RPMI7951 (cell line): ENCODE results near the gene PCDHA9. TPM values are rescaled to one million over a fixed set of nuclear protein-coding genes. Genes with fewer than 3 reads are reported as not detected.
A peak's percentile ranks its signal among the peaks of the same experiment; 100 is the strongest.
"Not testable (repeated sequence)": the region's sequence is repeated elsewhere in the genome, so short reads cannot be mapped to it uniquely, and the experiment has no call there.

Experiments used
- DNase-seq: peaks from one replicate; pipeline ENCODE4 v3.0.0-alpha.2; 2012; ENCODE audit warnings: low read depth
- total RNA-seq: library from RNA; depleted of rRNA; stranded (reverse); fragments of >200 nt; shearing (Covaris generic); gene quantifications from 2 replicates; pipeline ENCODE4 v1.2.3, GENCODE V29; 2014; rRNA removed

PCDHA9 gene
- total RNA-seq: not detected in 2 replicates

DNA sequence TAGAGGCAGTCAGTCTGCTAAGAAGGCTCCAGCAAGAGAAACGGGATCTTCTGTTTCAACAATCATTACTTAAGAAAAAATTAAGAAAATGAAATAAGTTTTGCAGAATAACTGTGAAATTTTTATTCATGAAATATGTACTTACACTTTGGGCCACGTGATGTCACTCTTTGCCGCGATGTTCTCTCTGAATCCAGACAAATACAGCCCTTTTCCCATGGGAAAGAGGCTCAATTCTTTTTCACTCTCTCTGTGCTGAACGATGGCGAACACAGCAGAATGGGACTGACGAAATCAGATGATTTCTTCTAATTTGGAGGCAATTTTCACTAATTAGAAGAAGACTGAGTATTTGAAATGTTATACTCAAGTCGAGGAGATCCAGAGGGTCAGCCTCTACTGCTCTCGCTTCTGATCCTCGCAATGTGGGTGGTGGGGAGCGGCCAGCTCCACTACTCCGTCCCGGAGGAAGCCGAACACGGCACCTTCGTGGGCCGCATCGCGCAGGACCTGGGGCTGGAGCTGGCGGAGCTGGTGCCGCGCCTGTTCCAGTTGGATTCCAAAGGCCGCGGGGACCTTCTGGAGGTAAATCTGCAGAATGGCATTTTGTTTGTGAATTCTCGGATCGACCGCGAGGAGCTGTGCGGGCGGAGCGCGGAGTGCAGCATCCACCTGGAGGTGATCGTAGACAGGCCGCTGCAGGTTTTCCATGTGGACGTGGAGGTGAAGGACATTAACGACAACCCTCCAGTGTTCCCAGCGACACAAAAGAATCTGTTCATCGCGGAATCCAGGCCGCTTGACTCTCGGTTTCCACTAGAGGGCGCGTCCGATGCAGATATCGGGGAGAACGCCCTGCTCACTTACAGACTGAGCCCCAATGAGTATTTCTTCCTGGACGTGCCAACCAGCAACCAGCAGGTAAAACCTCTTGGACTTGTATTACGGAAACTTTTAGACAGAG is at the start of gene PCDHA9:
Gene PCDHA9 (plus strand): TSS at position 244 of the 964 bp plus-strand sequence. CDS start 114 bp downstream, at position 358.
- DNase-seq: not testable (repeated sequence)

- peak; percentile 15 for DNase-seq
Measured at GRCh38 chr5:140800816-140801493, 47.2 kb upstream of the PCDHA9 start, which contains the start of gene PCDHA3. Gene PCDHA3 (plus strand): TSS chr5:140801057.

GRCh38 chr5:140801494-140801841 is 46.7 kb upstream of the PCDHA9 start:
- no peak for DNase-seq

GRCh38 chr5:140802381-140802780 is 45.8 kb upstream of the PCDHA9 start:
- DNase-seq: not testable (repeated sequence)

- no peak for DNase-seq
Measured at GRCh38 chr5:140802781-140803271, 45.4 kb upstream of the PCDHA9 start.

DNA sequence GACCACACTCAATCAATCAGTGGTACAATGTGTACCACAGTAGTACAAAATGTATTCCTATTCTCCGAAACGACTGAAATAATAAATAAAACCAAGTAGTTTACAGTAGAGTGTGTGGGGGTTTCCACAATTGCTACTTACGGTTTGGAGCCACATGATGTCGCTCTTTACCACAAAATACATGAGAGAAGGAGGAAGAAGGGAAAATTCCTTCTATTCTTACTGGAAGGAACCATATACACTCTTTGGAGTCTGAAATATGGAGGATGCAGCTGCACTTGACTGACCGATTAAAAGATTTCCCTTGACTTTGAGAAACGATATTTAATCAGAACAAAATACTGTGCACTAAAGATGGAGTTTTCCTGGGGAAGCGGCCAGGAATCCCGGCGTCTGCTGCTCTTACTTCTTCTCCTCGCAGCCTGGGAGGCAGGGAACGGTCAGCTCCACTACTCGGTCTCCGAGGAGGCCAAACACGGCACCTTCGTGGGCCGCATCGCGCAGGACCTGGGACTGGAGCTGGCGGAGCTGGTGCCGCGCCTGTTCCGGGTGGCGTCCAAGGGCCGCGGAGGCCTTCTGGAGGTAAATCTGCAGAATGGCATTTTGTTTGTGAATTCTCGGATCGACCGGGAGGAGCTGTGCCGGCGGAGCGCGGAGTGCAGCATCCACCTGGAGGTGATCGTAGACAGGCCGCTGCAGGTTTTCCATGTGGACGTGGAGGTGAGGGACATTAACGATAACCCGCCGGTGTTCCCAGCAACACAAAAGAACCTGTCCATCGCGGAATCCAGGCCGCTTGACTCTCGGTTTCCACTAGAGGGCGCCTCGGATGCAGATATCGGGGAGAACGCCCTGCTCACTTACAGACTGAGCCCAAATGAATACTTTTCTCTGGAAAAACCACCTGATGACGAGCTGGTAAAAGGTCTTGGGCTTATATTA is 41.1 kb upstream of the PCDHA9 start, which contains the start of gene PCDHA4:
Gene PCDHA4 (plus strand): TSS at position 235 of the 942 bp plus-strand sequence.
- DNase-seq: peak; percentile 7

DNA sequence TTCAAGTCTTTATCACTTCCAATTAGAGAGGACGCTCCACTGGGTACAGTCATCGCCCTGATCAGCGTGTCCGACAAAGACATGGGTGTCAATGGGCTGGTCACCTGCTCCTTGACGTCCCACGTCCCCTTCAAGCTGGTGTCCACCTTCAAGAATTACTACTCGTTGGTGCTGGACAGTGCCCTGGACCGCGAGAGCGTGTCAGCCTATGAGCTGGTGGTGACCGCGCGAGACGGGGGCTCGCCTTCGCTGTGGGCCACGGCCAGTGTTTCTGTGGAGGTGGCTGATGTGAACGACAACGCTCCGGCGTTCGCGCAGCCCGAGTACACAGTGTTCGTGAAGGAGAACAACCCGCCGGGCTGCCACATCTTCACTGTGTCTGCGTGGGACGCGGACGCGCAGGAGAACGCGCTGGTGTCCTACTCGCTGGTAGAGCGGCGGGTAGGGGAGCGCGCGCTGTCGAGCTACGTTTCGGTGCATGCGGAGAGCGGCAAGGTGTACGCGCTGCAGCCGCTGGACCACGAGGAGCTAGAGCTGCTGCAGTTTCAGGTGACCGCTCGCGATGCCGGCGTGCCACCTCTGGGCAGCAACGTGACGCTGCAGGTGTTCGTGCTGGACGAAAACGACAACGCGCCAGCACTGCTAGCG is 39.8 kb upstream of the PCDHA9 start:
- not testable (repeated sequence) for DNase-seq

GRCh38 chr5:140808889-140809291 is 39.3 kb upstream of the PCDHA9 start:
- no peak for DNase-seq

DNA sequence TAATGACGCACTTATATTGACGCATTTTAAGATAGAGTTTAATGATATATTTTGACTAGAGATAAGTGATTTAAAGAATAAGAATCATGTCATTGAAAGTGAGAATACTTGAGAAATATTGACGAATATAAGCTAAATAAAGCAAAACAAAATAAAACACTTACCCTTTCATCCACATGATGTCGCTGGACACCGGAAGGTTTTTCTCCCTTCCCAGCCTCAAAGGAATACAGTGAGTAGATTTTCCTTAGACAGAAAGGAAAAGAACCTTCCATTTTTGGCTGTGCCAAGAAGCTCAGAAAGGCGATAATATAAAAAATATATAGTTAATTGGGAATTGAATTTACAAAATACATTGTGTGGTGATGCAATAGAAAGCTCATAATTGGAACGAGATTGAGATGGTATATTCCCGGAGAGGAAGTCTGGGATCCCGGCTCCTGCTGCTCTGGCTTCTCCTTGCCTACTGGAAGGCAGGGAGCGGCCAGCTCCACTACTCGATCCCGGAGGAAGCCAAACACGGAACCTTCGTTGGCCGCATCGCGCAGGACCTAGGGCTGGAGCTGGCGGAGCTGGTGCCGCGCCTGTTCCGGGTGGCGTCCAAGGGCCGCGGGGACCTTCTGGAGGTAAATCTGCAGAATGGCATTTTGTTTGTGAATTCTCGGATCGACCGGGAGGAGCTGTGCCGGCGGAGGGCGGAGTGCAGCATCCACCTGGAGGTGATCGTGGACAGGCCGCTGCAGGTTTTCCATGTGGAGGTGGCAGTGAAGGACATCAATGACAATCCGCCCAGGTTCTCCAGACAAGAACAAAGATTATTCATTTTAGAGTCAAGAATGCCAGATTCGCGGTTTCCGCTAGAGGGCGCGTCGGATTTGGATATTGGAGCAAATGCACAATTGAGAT is 26.6 kb upstream of the PCDHA9 start, which contains the start of gene PCDHA5:
Gene PCDHA5 (plus strand): TSS at position 239 of the 906 bp plus-strand sequence.
- peak; percentile 17 for DNase-seq

DNA sequence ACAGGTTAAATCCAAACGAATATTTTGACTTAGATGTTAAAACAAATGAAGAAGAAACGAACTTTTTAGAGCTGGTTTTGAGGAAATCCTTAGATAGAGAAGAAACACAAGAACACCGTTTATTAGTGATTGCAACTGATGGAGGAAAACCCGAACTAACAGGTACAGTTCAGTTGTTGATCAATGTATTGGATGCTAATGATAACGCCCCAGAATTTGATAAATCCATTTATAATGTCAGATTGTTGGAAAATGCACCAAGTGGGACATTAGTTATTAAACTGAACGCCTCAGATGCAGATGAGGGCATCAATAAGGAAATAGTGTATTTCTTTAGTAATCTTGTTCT is 25.9 kb upstream of the PCDHA9 start:
- DNase-seq: no peak

DNA sequence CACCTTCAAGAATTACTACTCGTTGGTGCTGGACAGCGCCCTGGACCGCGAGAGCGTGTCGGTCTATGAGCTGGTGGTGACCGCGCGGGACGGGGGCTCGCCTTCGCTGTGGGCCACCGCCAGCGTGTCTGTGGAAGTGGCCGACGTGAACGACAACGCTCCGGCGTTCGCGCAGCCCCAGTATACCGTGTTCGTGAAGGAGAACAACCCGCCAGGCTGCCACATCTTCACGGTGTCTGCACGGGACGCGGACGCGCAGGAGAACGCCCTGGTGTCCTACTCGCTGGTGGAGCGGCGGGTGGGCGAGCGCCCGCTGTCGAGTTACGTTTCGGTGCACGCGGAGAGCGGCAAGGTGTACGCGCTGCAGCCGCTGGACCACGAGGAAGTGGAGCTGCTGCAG is 25.2 kb upstream of the PCDHA9 start:
- not testable (repeated sequence) for DNase-seq

DNA sequence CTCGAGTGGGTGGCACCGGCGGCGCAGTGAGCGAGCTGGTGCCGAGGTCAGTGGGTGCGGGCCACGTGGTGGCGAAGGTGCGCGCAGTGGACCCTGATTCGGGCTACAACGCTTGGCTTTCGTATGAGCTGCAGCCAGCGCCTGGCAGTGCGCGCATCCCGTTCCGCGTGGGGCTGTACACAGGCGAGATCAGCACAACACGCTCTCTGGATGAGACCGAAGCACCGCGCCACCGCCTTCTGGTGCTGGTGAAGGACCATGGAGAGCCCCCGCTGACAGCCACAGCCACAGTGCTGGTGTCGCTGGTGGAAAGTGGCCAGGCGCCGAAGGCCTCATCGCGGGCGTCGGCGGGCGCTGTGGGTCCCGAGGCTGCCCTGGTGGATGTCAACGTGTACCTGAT is 24.7 kb upstream of the PCDHA9 start:
- no peak for DNase-seq

DNA sequence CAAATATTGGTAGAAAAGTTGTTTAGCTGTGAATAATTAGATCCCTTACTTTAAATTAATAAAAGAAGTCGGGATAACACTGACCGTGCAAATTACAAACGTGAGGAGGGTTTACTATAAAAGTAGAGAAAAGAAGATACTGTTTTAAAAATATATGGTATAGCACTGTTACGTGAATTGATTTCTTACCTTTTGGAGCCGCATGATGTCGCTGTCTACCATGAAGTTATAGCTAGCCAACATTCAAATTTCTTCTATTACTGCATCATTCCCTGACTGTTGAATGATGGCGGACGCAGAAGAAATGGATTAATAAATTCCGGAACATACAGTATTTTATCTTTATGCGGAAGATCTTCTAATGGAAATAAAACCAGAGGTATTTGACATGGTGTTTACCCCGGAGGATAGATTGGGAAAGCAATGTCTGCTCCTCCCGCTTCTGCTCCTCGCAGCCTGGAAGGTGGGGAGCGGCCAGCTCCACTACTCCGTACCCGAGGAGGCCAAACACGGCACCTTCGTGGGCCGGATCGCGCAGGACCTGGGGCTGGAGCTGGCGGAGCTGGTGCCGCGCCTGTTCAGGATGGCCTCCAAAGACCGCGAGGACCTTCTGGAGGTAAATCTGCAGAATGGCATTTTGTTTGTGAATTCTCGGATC is 20.3 kb upstream of the PCDHA9 start, which contains the start of gene PCDHA6:
Gene PCDHA6 (plus strand): TSS at position 257 of the 658 bp plus-strand sequence. CDS start 132 bp downstream, at position 389.
- no peak for DNase-seq

DNA sequence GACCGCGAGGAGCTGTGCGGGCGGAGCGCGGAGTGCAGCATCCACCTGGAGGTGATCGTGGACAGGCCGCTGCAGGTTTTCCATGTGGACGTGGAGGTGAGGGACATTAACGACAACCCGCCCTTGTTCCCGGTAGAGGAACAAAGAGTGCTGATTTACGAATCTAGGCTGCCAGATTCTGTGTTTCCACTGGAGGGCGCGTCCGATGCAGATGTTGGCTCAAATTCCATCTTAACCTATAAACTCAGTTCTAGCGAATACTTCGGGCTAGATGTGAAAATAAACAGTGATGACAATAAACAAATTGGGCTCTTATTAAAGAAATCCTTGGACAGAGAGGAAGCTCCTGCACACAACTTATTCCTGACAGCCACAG is 19.8 kb upstream of the PCDHA9 start:
- no peak for DNase-seq

DNA sequence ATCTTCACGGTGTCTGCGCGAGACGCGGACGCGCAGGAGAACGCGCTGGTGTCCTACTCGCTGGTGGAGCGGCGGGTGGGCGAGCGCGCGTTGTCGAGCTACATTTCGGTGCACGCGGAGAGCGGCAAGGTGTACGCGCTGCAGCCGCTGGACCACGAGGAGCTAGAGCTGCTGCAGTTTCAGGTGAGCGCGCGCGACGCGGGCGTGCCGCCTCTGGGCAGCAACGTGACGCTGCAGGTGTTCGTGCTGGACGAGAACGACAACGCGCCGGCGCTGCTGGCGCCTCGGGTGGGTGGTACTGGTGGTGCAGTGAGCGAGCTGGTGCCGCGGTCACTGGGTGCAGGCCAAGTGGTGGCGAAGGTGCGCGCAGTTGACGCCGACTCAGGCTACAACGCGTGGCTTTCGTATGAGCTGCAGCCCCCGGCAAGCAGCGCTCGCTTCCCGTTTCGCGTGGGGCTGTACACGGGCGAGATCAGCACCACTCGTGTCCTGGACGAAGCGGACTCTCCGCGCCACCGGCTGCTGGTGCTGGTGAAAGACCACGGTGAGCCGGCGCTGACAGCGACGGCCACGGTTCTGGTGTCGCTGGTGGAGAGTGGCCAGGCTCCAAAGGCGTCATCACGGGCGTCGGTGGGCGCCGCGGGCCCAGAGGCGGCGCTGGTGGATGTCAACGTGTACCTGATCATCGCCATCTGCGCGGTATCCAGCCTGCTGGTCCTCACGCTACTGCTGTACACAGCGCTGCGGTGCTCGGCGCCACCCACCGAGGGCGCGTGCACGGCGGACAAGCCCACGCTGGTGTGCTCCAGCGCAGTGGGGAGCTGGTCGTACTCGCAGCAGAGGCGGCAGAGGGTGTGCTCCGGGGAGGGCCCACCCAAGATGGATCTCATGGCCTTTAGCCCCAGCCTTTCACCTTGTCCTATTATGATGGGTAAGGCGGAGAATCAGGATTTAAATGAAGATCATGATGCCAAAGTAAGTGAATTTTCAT is 18.4 kb upstream of the PCDHA9 start:
- not testable (repeated sequence) for DNase-seq

DNA sequence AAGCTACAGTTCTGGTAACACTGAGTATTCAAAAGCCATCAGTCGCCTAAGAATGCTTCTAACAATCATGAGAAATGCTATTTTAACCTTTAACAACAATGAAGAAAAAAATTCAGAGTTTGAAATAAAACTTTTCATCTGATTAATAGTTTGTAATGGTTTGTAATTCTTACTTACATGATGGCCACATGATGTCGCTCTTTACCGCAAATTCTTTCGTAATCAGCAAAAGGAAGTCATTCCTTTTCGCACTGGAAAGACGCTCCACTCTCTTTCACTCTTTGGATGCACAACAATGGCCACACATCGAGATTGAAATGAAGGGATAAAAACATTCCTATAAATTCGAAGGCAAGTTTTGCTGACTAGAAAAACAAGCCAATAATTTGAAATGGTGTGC is 14.2 kb upstream of the PCDHA9 start, which contains the start of gene PCDHA7:
Gene PCDHA7 (plus strand): TSS at position 277 of the 400 bp plus-strand sequence. CDS start 115 bp downstream, at position 392.
- peak; percentile 62 for DNase-seq

DNA sequence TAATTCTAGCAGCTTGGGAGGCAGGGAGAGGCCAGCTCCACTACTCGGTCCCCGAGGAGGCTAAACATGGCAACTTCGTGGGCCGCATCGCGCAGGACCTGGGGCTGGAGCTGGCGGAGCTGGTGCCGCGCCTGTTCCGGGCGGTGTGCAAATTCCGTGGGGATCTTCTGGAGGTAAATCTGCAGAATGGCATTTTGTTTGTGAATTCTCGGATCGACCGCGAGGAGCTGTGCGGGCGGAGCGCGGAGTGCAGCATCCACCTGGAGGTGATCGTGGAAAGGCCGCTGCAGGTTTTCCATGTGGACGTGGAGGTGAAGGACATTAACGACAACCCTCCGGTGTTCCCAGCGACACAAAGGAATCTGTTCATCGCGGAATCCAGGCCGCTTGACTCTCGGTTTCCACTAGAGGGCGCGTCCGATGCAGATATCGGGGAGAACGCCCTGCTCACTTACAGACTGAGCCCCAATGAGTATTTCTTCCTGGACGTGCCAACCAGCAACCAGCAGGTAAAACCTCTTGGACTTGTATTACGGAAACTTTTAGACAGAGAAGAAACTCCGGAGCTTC is 13.7 kb upstream of the PCDHA9 start:
- DNase-seq: not testable (repeated sequence)
